Germinal center (tissue), 1 donor: Measurements from ENCODE around the gene PCDHGA4.
A peak's percentile ranks its signal among the peaks of the same experiment; 100 is the strongest.
"Not testable (repeated sequence)": the region's sequence is repeated elsewhere in the genome, so short reads cannot be mapped to it uniquely, and the experiment has no call there.

Experiments
- DNase-seq: peaks from one replicate; pipeline ENCODE4 v3.0.0; 2012; ENCODE audit warnings: mixed read lengths, low spot score

Gene PCDHGA4

DNA sequence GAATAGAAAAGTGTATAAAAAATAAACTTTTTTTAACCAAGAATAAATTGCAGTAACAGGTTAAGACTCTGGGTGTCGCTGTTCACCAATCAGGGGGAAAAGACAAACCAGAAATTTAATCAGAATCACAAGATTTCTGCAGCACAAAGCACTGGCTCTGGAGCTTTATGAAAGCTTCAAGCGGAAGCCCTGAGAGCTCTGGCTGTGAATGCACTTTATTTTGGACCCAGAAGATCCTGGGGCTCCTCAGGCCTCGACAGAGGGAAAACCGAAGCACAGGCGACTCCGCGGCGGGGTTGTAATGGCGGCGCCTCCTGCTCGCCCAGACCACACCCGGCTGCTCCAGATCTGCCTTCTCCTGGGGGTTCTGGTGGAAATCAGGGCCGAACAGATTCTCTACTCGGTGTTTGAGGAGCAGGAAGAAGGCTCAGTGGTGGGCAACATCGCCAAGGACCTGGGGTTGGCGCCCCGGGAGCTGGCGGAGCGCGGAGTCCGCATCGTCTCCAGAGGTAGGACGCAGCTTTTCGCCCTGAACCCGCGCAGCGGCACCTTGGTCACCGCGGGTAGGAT is at the start of gene PCDHGA4:
Gene PCDHGA4, plus strand, starts transcription at position 122 of the 570 bp plus-strand sequence. Its CDS starts 87 bp downstream, at position 209.
- DNase-seq, result no peak

DNA sequence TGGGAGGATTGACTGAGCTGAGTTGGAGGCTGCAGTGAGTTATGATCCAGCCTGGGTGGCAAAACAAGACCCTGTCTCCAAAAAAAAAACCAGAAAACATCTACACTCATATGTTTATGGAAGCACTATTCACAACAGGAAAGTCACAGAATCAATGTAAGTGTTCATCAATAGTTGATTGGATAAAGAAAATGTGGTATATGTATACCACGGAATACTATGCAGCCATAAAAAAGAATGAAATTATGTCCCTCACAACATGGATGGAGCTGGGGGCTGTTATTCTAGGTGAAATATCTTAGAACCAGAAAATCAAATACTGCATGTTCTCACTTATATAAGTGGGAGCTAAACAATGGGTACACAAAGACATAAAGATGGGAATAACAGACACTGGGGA is 48.2 kb upstream of the PCDHGA4 start:
- no peak for DNase-seq

- no peak for DNase-seq
Measured at GRCh38 chr5:141313711-141314110, 41.1 kb upstream of the PCDHGA4 start.

DNA sequence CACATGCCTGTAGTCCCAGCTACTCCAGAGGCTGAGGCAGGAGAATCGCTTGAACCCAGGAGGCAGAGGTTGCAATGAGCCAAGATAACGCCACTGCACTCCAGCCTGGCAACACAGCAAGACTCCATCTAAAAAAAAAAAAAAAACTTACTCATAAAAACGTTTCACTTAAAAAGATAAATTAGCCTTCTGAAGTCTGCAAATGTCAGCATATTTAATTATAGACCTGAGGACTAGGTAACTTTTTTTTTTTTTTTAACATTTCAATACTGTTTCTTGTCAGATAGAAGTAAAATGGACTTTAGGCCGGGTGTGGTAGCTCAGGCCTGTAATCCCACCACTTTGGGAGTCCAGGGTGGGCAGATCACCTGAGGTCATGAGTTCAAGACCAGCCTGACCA is 37.9 kb upstream of the PCDHGA4 start:
- DNase-seq, result not testable (repeated sequence)

- DNase-seq, result no peak
Measured at GRCh38 chr5:141319202-141319601, 35.6 kb upstream of the PCDHGA4 start.

- no peak for DNase-seq
Measured at GRCh38 chr5:141319699-141320098, 35.1 kb upstream of the PCDHGA4 start.

- peak; percentile 93 for DNase-seq
Measured at GRCh38 chr5:141320225-141321169, 34.3 kb upstream of the PCDHGA4 start, which contains the start of gene TAF7. Gene TAF7, minus strand, starts transcription at chr5:141320784. Its CDS starts 740 bp downstream, at chr5:141320044.

DNA sequence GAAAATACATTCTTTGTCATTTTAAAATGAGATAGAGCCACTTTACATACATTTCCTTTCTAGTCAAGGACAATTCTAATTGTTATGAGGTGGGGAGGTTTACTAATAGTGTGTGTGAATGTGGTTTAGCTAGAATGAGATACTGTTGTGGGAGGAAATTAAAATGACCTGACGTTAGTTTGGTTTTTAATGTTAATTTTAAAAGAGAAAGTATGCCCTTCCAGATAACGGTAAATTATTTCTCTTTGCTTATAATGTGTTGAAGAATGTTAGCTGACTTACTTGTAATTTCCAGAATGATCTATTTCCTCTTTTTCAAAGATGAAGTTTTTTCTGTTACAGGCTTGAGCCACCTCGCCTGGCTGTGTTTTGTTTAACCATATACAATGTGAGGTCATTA is 32.6 kb upstream of the PCDHGA4 start:
- no peak for DNase-seq

GRCh38 chr5:141326088-141326854 is 28.6 kb upstream of the PCDHGA4 start:
- peak; percentile 60 for DNase-seq

DNA sequence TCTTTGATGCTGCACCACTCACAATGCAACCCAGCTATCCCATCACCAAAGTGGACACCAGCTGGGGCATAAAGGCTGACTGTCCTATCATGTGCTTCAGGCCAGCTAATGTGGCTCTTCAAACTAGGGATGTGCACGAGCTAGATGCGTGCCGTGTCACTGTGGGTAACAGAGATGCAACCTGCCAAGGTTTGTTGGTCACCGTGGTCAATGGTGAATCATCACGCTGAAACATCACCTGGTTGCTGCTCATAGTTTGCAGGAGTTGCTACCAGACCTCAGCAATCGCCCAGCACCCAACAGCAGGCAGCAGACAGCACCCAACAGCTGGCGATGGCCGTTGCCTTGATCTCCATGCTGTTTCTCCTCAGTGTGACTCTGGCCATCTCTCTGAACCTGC is 26.6 kb upstream of the PCDHGA4 start:
- DNase-seq, result no peak

DNA sequence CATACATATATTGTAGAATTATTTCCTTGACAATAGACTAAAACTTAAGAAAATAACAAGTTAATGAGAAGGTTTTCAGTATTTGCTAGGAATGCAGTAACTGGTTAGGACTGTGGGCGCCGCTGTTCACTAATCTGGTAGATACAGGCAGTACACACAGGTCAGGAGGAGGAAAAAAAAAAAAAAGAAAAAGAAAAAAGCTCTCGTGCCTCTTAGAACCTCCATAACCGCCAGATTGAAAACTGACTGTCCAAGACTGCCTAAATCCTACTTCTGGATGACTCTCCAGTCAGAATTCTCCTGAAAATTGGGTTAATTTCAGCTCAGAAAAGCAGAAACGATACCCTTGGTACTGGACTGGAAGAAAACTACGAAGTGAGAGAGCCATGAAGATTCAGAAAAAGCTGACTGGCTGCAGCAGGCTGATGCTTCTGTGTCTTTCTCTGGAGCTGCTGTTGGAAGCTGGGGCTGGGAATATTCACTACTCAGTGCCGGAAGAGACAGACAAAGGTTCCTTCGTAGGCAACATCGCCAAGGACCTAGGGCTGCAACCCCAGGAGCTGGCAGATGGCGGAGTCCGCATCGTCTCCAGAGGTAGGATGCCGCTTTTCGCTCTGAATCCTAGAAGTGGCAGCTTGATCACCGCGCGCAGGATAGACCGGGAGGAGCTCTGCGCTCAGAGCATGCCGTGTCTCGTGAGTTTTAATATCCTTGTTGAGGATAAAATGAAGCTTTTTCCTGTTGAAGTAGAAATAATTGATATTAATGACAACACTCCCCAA is 24.3 kb upstream of the PCDHGA4 start, which contains the start of gene PCDHGA1:
Gene PCDHGA1, plus strand, starts transcription at position 216 of the 782 bp plus-strand sequence.
- DNase-seq, result peak; percentile 40

DNA sequence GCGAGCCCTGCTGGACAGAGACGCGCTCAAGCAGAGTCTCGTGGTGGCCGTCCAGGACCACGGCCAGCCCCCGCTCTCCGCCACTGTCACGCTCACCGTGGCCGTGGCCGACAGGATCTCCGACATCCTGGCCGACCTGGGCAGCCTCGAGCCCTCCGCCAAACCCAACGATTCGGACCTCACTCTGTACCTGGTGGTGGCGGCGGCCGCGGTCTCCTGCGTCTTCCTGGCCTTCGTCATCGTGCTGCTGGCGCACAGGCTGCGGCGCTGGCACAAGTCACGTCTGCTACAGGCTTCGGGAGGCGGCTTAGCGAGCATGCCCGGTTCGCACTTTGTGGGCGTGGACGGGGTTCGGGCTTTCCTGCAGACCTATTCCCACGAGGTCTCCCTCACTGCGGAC is 22.2 kb upstream of the PCDHGA4 start:
- not testable (repeated sequence) for DNase-seq

GRCh38 chr5:141338538-141339306 is 16.1 kb upstream of the PCDHGA4 start, which contains the start of gene PCDHGA2:
Gene PCDHGA2, plus strand, starts transcription at chr5:141338760.
- peak; percentile 64 for DNase-seq

- DNase-seq, result not testable (repeated sequence)
Measured at GRCh38 chr5:141340781-141341354, 14.0 kb upstream of the PCDHGA4 start.

- no peak for DNase-seq
Measured at GRCh38 chr5:141342773-141343172, 12.0 kb upstream of the PCDHGA4 start.

DNA sequence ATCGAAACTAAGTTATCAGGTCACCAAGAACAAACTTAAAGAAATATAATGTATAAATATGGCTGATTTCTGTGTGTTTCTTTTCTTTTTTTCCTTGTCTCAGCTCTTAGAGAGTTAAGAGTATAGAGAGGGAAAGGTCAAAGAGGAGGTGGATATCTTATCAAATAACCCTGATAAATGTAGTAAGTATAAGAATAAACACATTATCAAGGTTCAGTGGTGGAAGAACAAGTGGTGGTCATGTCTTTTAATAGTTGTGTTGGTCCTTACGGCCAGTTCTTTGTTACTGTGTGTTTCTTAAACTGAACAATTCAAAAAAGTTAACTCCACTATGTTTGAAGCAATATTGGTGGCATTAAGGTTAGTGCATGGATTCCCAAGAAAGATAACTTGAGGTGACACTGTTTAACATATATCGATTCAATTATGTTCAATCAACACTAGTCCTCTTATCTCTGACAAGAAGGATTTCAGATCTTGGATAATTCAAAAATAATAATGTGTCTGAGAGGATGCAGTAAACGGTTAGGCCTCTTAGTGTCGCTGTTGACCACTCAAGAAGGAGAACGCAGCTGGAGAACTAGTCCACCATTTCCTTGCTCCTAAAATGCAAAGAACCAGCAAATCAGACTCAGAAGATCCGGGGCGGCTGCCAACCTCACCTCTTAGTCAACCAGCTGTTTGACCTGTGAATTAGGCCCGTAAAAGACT is 11.4 kb upstream of the PCDHGA4 start, which contains the start of gene PCDHGA3:
Gene PCDHGA3, plus strand, starts transcription at position 588 of the 711 bp plus-strand sequence. CDS start 205 bp downstream, outside the sequence.
- DNase-seq, result peak; percentile 37

GRCh38 chr5:141343953-141344463 is 10.8 kb upstream of the PCDHGA4 start:
- no peak for DNase-seq

- no peak for DNase-seq
Measured at GRCh38 chr5:141345327-141345726, 9.5 kb upstream of the PCDHGA4 start.

GRCh38 chr5:141346017-141346416 is 8.8 kb upstream of the PCDHGA4 start:
- not testable (repeated sequence) for DNase-seq
